Activated CD4-positive, alpha-beta T cell treated with anti-CD3 and anti-CD28 coated beads for 36 hours (primary cell): ENCODE results near the gene SPON2. TPM values are rescaled to one million over a fixed set of nuclear protein-coding genes. Genes with fewer than 3 reads are reported as not detected.

Source experiments
- ATAC-seq: fragments of 200-7000 bp; cut with Tn5 transposase; one replicate; pipeline ENCODE4 v1.10.0; 2021; ENCODE audit warnings: mild to moderate bottlenecking, moderate library complexity
- CTCF ChIA-PET: fragments of 350-600 bp; sonication (Branson Sonifier 250); formaldehyde crosslinking; loops from one replicate; lab custom pipeline; 2021; ENCODE audit warnings: antibody characterized with exemption; lab: Charles Lee
- POLR2A ChIA-PET: fragments of 350-600 bp; sonication (Branson Sonifier 250); formaldehyde crosslinking; loops from one replicate; lab custom pipeline; 2021; ENCODE audit warnings: antibody characterized with exemption, inconsistent platforms; lab: Charles Lee
- DNase-seq: peaks from one replicate; pipeline ENCODE4 v3.0.0-alpha.2; 2020
- H3K27ac Mint-ChIP-seq: one replicate; pipeline ENCODE4 v1.8.0; 2021; ENCODE audit warnings: mixed read lengths
- H3K27me3 Mint-ChIP-seq: one replicate; pipeline ENCODE4 v1.8.0; 2021; ENCODE audit warnings: mixed read lengths
- H3K36me3 Mint-ChIP-seq: one replicate; pipeline ENCODE4 v1.8.0; 2021; ENCODE audit warnings: low read depth, mixed read lengths
- H3K4me1 Mint-ChIP-seq: one replicate; pipeline ENCODE4 v1.8.0; 2021; ENCODE audit warnings: mixed read lengths
- H3K4me3 Mint-ChIP-seq: one replicate; pipeline ENCODE4 v1.8.0; 2021; ENCODE audit warnings: mild to moderate bottlenecking, moderate library complexity, mixed read lengths
- H3K9me3 Mint-ChIP-seq: one replicate; pipeline ENCODE4 v1.8.0; 2021; ENCODE audit warnings: low read depth, mixed read lengths
- intact Hi-C, 2 experiments: fragments of 100-400 bp; cut with DNase I in 1 of 2; cut with micrococcal nuclease in 1 of 2; formaldehyde crosslinking; loops; one replicate each; pipeline versions ENCODE4 v1.14.2 to v1.15.1; 2022 to 2024; cut with DNase I, micrococcal nuclease
- total RNA-seq, 2 experiments: library from RNA; stranded (reverse); gene quantifications; one replicate each; pipeline ENCODE4 v1.2.3, GENCODE V29; 2021

Gene SPON2
- 1 to 10 TPM; 7.5 to 8.5 TPM for total RNA-seq

DNA sequence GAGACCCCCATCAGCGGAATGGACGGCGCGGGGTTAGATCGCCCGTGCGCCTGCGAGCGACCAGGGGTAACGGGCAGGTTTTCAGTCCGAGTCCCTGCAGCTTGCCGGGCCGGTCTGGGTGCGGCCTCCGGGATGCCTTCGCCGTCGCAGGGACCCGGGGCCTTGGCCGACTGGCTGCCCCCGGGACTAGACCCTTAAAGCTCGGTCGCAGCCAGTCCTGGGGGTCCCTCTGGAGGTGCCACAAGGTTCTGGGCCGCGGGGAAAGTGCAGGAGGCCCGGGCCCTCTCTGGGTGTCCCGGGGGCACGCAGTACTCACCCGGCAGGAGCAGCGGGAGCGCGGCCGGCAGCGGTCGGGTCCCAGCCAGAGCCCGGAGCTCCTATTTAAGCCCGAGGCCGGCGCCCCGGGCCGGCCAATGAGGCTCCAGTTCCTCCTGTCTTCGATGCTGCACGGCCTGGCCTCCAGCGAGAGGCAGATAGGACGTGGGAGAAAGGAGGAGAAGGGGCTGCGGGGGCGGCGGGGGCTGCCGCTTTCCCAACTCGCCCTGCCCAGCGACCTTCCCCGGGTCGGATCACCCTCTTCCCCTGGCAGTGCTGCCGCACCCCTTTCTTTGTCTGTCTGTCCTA, at the start of gene SPON2:
TSS of gene SPON2 (minus strand) at position 356 of the 624 bp plus-strand sequence.
- Mint-ChIP-seq H3K4me1 (peaks cover 8% of the 10 kb centered on the region), H3K27me3 (peaks cover 22% of the 10 kb centered on the region), H3K9me3 (no peaks in the 10 kb centered on the region), H3K36me3 (no peaks in the 10 kb centered on the region), H3K27ac (no peak within 1 kb of the TSS), H3K4me3 (peak within 1 kb of the TSS; percentile 52)
- intact Hi-C loops = no loop called here
- ChIA-PET POLR2A (no interaction called here), CTCF (interaction anchor here (0.9 kb wide), 1 partner anchor 14 kb away, joined by 4 read pairs; no protein-coding TSS in a partner anchor)
- no peak for DNase-seq
- no peak for ATAC-seq

DNA sequence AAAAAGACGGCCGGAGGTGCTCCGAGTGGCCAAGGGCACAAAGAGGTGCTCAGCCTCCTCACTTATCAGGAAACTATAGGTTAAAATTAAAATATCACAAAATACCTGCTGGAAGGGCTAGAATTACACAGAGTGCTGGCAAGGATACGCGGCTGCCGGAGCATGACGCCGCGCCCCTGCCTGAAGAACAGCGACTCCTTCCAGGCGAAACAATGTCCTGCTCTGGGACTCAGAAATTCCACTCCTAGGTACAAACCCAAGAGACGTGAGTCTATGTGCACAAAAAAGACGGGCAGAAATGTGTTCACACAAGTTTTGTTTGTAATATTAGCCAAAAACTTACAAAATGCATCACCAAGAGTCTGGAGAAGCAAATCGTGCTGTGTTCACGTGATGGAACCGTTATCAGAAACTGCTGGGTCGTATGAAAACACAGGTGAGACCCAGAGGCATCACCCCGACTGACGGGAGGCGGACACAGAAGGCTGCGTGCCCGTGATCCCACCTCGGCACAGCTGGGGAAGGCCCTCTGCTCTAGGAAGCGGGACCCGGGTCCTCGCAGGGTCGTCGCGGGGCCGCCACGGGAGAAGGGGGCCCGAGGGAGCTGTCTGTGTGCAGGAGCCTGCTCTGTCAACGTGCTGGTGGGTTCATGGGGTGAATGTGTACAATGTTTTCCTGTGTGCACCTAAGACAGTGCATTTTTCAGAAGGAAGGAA, 48.9 kb upstream of the SPON2 start:
- Mint-ChIP-seq H3K4me3 (no peak overlapping the region), H3K27ac (peak overlapping the region; percentile 58), H3K9me3 (no peaks in the 10 kb centered on the region), H3K4me1 (peaks cover 30% of the 10 kb centered on the region), H3K27me3 (no peaks in the 10 kb centered on the region), H3K36me3 (peaks cover 44% of the 10 kb centered on the region)
- DNase-seq (no peak), ATAC-seq (no peak)
- intact Hi-C loops = no loop called here
- ChIA-PET CTCF (no interaction called here), POLR2A (no interaction called here)

DNA sequence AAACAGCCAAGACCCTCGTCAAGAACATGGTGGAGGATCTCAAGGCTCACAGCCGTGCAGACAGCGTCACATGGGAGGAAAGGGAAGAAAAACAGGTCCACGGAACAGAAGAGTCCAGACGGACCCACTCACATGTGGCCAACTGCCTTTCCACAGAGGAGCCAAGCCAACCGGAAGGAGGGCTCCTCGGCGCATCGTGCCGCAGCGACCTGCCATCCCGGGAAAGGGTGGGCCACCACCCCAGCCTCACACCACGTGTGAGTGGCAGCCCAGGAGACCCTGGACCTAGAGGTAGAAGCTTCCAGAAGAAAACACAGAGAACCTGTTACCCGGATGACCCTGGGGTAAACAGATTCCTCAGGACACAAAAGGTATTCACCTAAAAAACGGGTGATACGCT, 48.2 kb upstream of the SPON2 start:
- no peaks in the 10 kb centered on the region for H3K27me3 Mint-ChIP-seq
- ChIA-PET CTCF (interaction anchor here (0.8 kb wide), 1 partner anchor 15 kb away, joined by 3 read pairs; no protein-coding TSS in a partner anchor), POLR2A (no interaction called here)
- DNase-seq (no peak), ATAC-seq (no peak)
- H3K4me3 Mint-ChIP-seq = no peak overlapping the region
- no peaks in the 10 kb centered on the region for H3K9me3 Mint-ChIP-seq
- no peak overlapping the region for H3K27ac Mint-ChIP-seq
- H3K36me3 Mint-ChIP-seq = peaks cover 45% of the 10 kb centered on the region
- H3K4me1 Mint-ChIP-seq = peaks cover 33% of the 10 kb centered on the region
- intact Hi-C loops = no loop called here

DNA sequence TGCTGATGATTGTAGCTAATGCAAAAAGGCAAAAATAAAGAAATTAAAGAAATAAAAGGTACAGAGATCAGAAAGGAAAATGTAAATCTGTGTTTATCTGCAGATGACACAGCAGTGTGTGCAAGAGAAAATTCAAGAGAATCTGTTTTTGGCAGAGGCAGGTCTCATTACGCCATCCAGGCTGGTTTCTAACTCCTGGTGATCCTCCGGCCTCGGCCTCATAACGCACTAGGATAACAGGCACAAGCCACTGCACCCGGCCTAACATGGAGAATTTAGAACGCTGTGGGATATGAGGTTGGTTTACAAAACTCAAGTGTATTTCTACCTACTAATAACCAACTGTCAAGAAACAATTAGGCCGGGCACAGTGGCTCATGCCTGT, 47.2 kb upstream of the SPON2 start:
- DNase-seq (no peak), ATAC-seq (no peak)
- Mint-ChIP-seq H3K36me3 (peaks cover 45% of the 10 kb centered on the region), H3K27me3 (no peaks in the 10 kb centered on the region), H3K4me1 (peaks cover 33% of the 10 kb centered on the region), H3K9me3 (no peaks in the 10 kb centered on the region), H3K4me3 (no peak overlapping the region), H3K27ac (peak overlapping the region; percentile 26)
- CTCF ChIA-PET = interaction anchor here (0.6 kb wide), 1 partner anchor 27 kb away, joined by 4 read pairs; no protein-coding TSS in a partner anchor
- intact Hi-C loops = loop anchor here in 1 of 2 experiments (5.0 kb wide), 1 partner anchor 52 kb away; no protein-coding TSS in a partner anchor
- POLR2A ChIA-PET = no interaction called here

DNA sequence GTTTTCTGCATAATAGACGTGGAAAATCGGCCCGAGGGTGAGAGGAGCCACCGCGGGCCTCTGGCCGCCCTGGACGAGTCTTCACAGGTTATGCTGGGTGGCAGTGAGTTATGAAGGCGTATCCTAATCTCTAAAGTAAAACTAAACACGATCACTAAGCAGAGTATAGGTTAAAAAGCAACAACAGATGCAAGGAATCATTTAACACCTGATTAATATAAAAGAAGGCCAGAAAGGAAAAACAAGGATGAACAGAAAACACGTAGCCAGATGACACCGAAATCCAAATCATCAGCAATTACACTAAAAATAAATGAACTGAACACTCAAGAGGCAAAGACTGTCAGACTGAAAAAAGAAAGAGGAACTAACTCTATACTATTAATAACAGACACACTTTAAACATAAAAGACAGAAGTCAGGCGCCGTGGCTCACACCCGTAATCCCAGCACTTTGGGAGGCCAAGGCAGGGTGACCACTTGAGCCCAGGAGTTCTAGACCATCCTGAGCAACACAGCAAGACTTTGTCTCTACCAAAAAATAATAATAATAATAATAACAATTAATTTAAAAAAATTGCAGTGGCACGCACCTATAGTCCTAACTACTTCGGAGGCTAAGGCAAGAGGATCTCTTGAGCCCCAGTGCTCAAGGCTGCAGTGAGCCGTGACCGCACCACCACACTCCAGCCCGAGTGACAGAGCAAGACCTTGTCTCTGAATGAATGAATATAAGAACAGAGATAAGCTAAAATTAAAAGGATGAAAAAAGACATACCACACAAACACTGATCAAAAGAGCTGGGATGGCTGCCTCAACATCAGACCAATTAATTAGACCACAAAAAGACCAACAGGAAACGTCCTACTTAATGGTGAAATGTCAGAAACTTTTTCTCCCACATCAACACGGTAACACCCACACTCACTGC, 46.5 kb upstream of the SPON2 start:
- Mint-ChIP-seq H3K36me3 (peaks cover 39% of the 10 kb centered on the region), H3K9me3 (no peaks in the 10 kb centered on the region), H3K4me3 (no peak overlapping the region), H3K27me3 (no peaks in the 10 kb centered on the region), H3K4me1 (peaks cover 33% of the 10 kb centered on the region), H3K27ac (peak overlapping the region; percentile 26)
- intact Hi-C loops = loop anchor here in 1 of 2 experiments (5.0 kb wide), 1 partner anchor 52 kb away; no protein-coding TSS in a partner anchor
- CTCF ChIA-PET = interaction anchor here (0.6 kb wide), 1 partner anchor 26 kb away, joined by 4 read pairs; no protein-coding TSS in a partner anchor
- POLR2A ChIA-PET = no interaction called here
- ATAC-seq = no peak
- DNase-seq = no peak

DNA sequence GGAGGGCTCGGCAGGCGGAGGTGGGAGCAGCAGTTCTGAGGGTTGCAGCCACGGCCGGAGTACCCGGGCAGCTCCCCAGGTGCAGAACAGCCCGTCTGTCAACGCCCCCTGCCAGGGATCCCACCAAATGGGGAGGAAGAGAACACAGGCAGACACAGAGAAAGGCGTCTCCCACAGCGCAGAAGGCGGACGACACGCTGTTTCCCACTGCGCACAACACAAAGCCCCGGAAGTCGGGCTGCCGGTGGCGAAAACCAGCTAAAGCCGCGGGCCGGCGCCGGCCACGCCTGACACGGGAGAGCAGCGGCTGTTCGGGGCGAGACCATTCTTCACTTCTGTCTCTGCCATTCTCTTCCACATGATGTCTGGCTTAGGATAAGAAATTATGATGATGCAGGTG, 45.0 kb upstream of the SPON2 start:
- peaks cover 37% of the 10 kb centered on the region for H3K36me3 Mint-ChIP-seq
- intact Hi-C loops = loop anchor here (1.0 to 5.0 kb wide), 2 partner anchors 50 kb away; no protein-coding TSS in a partner anchor
- H3K9me3 Mint-ChIP-seq = no peaks in the 10 kb centered on the region

DNA sequence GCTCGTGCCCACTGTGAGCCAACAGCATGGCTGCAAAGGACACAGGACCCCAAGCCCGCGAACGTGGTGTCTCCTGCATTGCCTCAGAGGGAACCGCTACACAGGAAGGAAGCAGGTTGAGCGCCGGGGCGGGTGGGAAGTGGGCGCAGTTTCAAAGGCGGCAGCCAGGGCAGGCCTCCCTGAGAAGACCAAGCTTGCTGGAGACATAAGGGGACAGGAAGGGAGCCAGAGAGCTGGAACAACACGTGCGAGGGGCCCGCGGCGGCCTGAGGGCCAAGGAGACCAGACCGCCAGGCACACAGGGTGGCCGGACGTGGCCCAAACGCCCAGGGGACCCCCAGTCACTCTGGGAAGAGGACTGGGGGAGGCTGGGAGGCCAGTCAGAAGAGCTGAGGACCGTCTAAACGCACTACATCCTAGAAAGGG, 44.5 kb upstream of the SPON2 start:
- Mint-ChIP-seq H3K9me3 (no peaks in the 10 kb centered on the region), H3K4me1 (peaks cover 33% of the 10 kb centered on the region), H3K4me3 (peak overlapping the region; percentile 50), H3K27ac (peak overlapping the region; percentile 91), H3K27me3 (no peaks in the 10 kb centered on the region), H3K36me3 (peaks cover 38% of the 10 kb centered on the region)
- DNase-seq = peak; percentile 85
- ChIA-PET POLR2A (no interaction called here), CTCF (interaction anchor here (1.0 to 1.2 kb wide), 2 partner anchors 25 to 52 kb away, joined by 3 read pairs; no protein-coding TSS in a partner anchor)
- intact Hi-C loops = loop anchor here (1.0 to 5.0 kb wide), 2 partner anchors 50 kb away; no protein-coding TSS in a partner anchor
- ATAC-seq = peak; percentile 95

More for the DNA sequence above, 45.0 kb upstream of the SPON2 start:
- ChIA-PET POLR2A (no interaction called here), CTCF (interaction anchor here (1.0 to 1.2 kb wide), 2 partner anchors 25 to 51 kb away, joined by 3 read pairs; no protein-coding TSS in a partner anchor)
- Mint-ChIP-seq H3K27ac (peak overlapping the region; percentile 91), H3K4me3 (peak overlapping the region; percentile 50), H3K27me3 (no peaks in the 10 kb centered on the region), H3K4me1 (peaks cover 33% of the 10 kb centered on the region)
- DNase-seq (no peak), ATAC-seq (no peak)

DNA sequence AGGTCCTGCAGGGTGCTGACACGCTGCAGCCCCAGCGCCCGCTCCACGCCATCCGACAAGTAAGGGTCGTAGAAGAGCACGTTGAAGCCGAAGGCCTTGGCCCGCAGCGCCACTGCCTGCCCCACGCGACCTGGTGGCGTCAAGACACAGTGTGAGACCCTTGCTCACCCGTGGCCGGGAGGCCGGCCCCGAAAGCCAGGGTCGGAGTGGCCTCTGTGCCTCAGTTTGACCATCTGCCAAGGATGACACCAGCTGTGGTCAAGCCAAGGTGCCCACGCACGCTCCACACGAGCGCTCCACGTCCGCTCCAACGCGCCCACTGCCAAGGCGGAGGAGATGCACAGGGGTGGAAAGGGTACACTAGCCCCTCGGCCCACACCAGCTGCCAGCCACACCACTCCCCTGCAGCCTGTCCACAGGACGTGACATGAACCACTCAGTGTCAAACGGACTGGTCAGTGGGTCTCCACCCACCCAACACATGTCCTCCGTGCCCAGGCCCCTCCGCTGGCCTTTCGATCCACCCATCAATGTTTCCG, 43.8 kb upstream of the SPON2 start:
- peak overlapping the region; percentile 50 for H3K4me3 Mint-ChIP-seq
- peaks cover 34% of the 10 kb centered on the region for H3K36me3 Mint-ChIP-seq
- no peaks in the 10 kb centered on the region for H3K9me3 Mint-ChIP-seq
- peak overlapping the region; percentile 91 for H3K27ac Mint-ChIP-seq
- intact Hi-C loops = loop anchor here in 1 of 2 experiments (5.0 kb wide), 1 partner anchor 49 kb away; no protein-coding TSS in a partner anchor
- no peaks in the 10 kb centered on the region for H3K27me3 Mint-ChIP-seq
- ChIA-PET CTCF (no interaction called here), POLR2A (no interaction called here)
- ATAC-seq (no peak), DNase-seq (no peak)
- peaks cover 33% of the 10 kb centered on the region for H3K4me1 Mint-ChIP-seq

DNA sequence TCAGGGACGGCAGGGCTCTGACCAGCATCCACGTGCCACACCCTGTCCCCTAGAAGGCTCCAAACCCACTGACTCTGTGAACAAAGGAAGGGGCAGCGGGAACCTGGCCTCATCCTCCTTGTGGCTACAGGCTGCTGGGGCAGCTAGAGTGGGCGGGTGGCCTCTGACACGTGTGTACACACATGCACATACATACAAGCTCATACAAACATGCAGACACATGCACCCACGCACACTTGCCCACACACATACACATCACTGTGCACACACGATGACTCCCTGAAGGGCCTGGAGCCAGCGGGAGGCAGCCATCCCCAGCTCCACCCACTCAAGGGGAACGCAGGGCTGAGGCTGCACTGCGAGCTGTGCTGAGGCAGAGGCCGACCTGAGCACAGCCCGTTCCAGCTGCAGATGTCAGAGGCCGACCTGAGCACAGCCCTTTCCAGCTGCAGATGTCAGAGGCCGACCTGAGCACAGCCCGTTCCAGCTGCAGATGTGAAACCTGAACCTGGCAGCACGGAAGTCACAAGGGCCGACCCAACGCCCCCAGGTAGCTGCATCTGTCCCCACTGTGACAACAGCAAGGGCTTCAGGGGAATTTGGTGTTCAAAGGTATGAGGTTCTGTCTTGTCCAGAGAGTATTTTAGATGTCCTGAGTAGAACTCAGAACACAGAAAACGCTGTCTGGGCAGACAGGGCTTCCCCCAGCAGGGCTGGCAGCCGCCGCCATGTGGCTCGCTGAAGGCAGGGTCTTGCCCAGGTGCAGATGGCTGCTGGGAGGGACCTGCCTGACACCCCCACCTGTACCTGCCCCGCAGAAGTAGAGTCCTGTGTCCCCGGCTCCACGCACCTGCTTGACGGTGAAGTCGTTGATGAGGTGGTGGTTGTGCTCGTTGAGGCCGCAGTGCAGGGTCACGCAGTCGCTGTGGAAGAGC, 43.0 kb upstream of the SPON2 start:
- intact Hi-C loops = loop anchor here in 1 of 2 experiments (5.0 kb wide), 1 partner anchor 48 kb away; no protein-coding TSS in a partner anchor
- peaks cover 29% of the 10 kb centered on the region for H3K36me3 Mint-ChIP-seq
- no peak for DNase-seq
- H3K4me3 Mint-ChIP-seq = no peak overlapping the region
- ChIA-PET POLR2A (no interaction called here), CTCF (interaction anchor here (1.1 kb wide), 1 partner anchor 28 kb away, joined by 4 read pairs; no protein-coding TSS in a partner anchor)
- no peaks in the 10 kb centered on the region for H3K27me3 Mint-ChIP-seq
- H3K4me1 Mint-ChIP-seq = peaks cover 32% of the 10 kb centered on the region
- ATAC-seq = no peak
- no peaks in the 10 kb centered on the region for H3K9me3 Mint-ChIP-seq
- H3K27ac Mint-ChIP-seq = no peak overlapping the region
